ENCODE measurements around the gene MAPK1IP1L. TPM values are rescaled to one million over a fixed set of nuclear protein-coding genes. Genes with fewer than 3 reads are reported as not detected.
"Not testable (repeated sequence)": the region's sequence is repeated elsewhere in the genome, so short reads cannot be mapped to it uniquely, and the experiment has no call there.

MAPK1IP1L gene
- total RNA-seq, 1 experiment from 2014 or later: 97.9 TPM

DNA sequence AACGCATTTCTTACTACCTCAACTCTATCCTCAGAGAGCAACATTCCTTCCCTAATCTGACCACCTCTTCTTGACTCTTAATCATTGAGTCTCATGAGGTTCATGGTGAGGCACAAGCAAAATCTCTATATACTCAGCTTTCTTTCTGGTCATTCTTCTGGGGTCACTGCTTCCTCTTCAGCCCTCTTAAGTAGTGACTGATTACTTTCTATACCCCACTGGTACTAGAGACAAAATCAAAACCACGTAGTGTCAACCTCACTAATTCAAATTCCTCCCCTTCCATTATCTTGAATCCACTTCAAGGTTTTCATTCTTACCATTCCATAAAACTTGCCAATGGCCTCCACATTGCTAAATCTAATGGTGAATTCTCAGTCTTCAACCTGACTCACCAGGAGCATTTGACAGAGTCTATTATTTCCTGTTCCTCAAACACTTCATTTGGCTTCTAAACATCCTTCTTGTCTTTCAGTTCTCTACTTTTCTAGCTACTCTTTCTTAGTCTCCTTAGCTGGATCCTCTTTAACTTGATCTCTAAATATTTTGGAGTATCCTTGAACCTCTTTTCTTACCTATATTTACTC lies 31.4 kb upstream of the MAPK1IP1L start (continued):
- TF ChIP-seq ZNF219 (CRISPR knock-in tag; IDR thresholded peaks at IDR 0.05; ENCODE audit: borderline replicate concordance) (no peak), ATF3 (CRISPR knock-in tag; conservative IDR thresholded peaks at IDR 0.05) (no peak), MYBL2 (CRISPR knock-in tag; IDR thresholded peaks at IDR 0.05) (no peak)
- TF ChIP-seq, protein P1, sequence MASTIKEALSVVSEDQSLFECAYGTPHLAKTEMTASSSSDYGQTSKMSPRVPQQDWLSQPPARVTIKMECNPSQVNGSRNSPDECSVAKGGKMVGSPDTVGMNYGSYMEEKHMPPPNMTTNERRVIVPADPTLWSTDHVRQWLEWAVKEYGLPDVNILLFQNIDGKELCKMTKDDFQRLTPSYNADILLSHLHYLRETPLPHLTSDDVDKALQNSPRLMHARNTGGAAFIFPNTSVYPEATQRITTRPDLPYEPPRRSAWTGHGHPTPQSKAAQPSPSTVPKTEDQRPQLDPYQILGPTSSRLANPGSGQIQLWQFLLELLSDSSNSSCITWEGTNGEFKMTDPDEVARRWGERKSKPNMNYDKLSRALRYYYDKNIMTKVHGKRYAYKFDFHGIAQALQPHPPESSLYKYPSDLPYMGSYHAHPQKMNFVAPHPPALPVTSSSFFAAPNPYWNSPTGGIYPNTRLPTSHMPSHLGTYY (CRISPR knock-in tag; IDR thresholded peaks at IDR 0.05): no peak

GRCh38 chr14:55024365-55024764 lies 27.1 kb upstream of the MAPK1IP1L start:
- ChIA-PET POLR2A (interaction anchor here (0.7 kb wide), 1 partner anchor 23 kb away, joined by 3 read pairs; no protein-coding TSS in a partner anchor), CTCF (interaction anchor here (1.4 kb wide), 1 partner anchor 27 kb away, joined by 6 read pairs; no protein-coding TSS in a partner anchor)
- H3K9me3 Mint-ChIP-seq; H3K27me3 Mint-ChIP-seq (ENCODE audit: low read depth); ATAC-seq; DNase-seq (ENCODE audit: low spot score): not testable (repeated sequence)
- peak overlapping the region; percentile 52 for H3K4me3 Mint-ChIP-seq
- H3K36me3 Mint-ChIP-seq: peaks cover 30% of the 10 kb centered on the region
- peaks cover 38% of the 10 kb centered on the region for H3K4me1 Mint-ChIP-seq
- peak overlapping the region; percentile 49 for H3K27ac Mint-ChIP-seq

DNA sequence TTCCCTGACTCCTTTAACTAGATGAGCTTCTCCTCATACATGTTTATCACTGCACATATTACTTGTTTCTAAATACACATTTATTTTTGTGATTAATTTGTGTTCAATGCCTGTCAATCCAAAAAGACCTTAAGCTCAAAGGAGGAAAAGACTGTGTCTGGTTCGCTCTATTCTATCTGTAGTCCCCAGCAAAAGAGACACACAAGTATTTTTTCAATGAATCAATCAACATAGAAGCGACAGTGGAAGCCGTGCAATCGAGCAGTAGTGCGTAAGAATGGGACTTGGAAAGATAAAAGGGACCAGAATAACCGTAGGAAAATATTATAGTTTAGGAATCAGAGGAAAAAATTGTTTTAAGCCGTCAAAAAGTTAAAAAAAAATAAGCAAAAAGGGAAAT lies 25.5 kb upstream of the MAPK1IP1L start:
- ATAC-seq: no peak
- H3K36me3 Mint-ChIP-seq: peaks cover 21% of the 10 kb centered on the region
- H3K9me3 Mint-ChIP-seq: no peaks in the 10 kb centered on the region
- peak overlapping the region; percentile 86 for H3K4me3 Mint-ChIP-seq
- H3K4me1 Mint-ChIP-seq: peaks cover 50% of the 10 kb centered on the region
- POLR2A ChIA-PET: interaction anchor here (1.3 to 2.4 kb wide), 2 partner anchors 26 to 29 kb away, joined by 4 to 44 read pairs; partner anchors contain the start of gene MAPK1IP1L
- H3K27me3 Mint-ChIP-seq (ENCODE audit: low read depth): no peaks in the 10 kb centered on the region
- no peak for DNase-seq (ENCODE audit: low spot score)
- CTCF ChIA-PET: interaction anchor here (1.8 to 6.0 kb wide), 2 partner anchors 25 to 123 kb away, joined by 3 to 43 read pairs; partner anchors contain the start of gene MAPK1IP1L
- TF ChIP-seq, protein P2, sequence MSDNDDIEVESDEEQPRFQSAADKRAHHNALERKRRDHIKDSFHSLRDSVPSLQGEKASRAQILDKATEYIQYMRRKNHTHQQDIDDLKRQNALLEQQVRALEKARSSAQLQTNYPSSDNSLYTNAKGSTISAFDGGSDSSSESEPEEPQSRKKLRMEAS (CRISPR knock-in tag; IDR thresholded peaks at IDR 0.05): no peak
- TF ChIP-seq AR (CRISPR knock-in tag; IDR thresholded peaks at IDR 0.05) (no peak), KAT7 (CRISPR knock-in tag; IDR thresholded peaks at IDR 0.05; ENCODE audit: borderline replicate concordance) (no peak), RELA (CRISPR knock-in tag; IDR thresholded peaks at IDR 0.05; ENCODE audit: borderline replicate concordance) (no peak), ESRRA (CRISPR knock-in tag; IDR thresholded peaks at IDR 0.05; ENCODE audit: borderline replicate concordance) (no peak), ZNF219 (CRISPR knock-in tag; IDR thresholded peaks at IDR 0.05; ENCODE audit: borderline replicate concordance) (no peak), E2F5 (CRISPR knock-in tag; IDR thresholded peaks at IDR 0.05) (no peak), ZNF396 (CRISPR knock-in tag; IDR thresholded peaks at IDR 0.05; ENCODE audit: borderline replicate concordance) (no peak), ZNF232 (CRISPR knock-in tag; IDR thresholded peaks at IDR 0.05) (no peak), ELF4 (CRISPR knock-in tag; IDR thresholded peaks at IDR 0.05; ENCODE audit: low read depth) (no peak), GTF2I (CRISPR knock-in tag; conservative IDR thresholded peaks at IDR 0.05) (no peak)
- TF ChIP-seq, protein P3, sequence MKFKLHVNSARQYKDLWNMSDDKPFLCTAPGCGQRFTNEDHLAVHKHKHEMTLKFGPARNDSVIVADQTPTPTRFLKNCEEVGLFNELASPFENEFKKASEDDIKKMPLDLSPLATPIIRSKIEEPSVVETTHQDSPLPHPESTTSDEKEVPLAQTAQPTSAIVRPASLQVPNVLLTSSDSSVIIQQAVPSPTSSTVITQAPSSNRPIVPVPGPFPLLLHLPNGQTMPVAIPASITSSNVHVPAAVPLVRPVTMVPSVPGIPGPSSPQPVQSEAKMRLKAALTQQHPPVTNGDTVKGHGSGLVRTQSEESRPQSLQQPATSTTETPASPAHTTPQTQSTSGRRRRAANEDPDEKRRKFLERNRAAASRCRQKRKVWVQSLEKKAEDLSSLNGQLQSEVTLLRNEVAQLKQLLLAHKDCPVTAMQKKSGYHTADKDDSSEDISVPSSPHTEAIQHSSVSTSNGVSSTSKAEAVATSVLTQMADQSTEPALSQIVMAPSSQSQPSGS (CRISPR knock-in tag; IDR thresholded peaks at IDR 0.05; ENCODE audit: borderline replicate concordance, low read depth): no peak
- TF ChIP-seq, protein P1 (CRISPR knock-in tag; IDR thresholded peaks at IDR 0.05): no peak
- H3K27ac Mint-ChIP-seq: peak overlapping the region; percentile 97
